GM23338 (cell line): Measurements from ENCODE around the gene RGS3. TPM values are rescaled to one million over a fixed set of nuclear protein-coding genes. Genes with fewer than 3 reads are reported as not detected.

Source experiments
- ATAC-seq: fragments of 200-7000 bp; cut with Tn5 transposase; 3 replicates; pipeline ENCODE4 v1.9.1; 2020
- DNase-seq: peaks from one replicate; pipeline ENCODE4 v3.0.0-alpha.2; 2015; ENCODE audit warnings: low spot score
- H2AFZ ChIP-seq: fragments of 200-600 bp; sonication (generic); 2 replicates; pipeline ENCODE4 v1.8.0; 2016; ENCODE audit warnings: antibody characterized with exemption, mild to moderate bottlenecking, moderate library complexity
- H3F3A ChIP-seq: fragments of 200-600 bp; sonication (generic); replicated peaks from 2 replicates; pipeline ENCODE4 v1.8.0; 2017; ENCODE audit warnings: antibody characterized with exemption, mixed run types, low read depth
- H3K27ac ChIP-seq: fragments of 200-600 bp; sonication (generic); 2 replicates; pipeline ENCODE4 v1.6.1; 2016; ENCODE audit warnings: low read depth
- H3K27me3 ChIP-seq: fragments of 200-600 bp; sonication (generic); 2 replicates; pipeline ENCODE4 v1.8.0; 2016; ENCODE audit warnings: mild to moderate bottlenecking, mixed run types, moderate library complexity; ENCODE audit not compliant: insufficient read depth
- H3K36me3 ChIP-seq: fragments of 200-600 bp; sonication (generic); 2 replicates; pipeline ENCODE4 v1.8.0; 2016; ENCODE audit warnings: mild to moderate bottlenecking; ENCODE audit not compliant: insufficient read depth
- H3K4me1 ChIP-seq: fragments of 200-600 bp; sonication (generic); 2 replicates; pipeline ENCODE4 v1.8.0; 2016; ENCODE audit warnings: mild to moderate bottlenecking, moderate library complexity; ENCODE audit not compliant: insufficient read depth
- H3K4me2 ChIP-seq: fragments of 200-600 bp; sonication (generic); 2 replicates; pipeline ENCODE4 v1.7.1; 2017; ENCODE audit warnings: mixed run types
- H3K4me3 ChIP-seq: fragments of 200-600 bp; sonication (generic); 2 replicates; pipeline ENCODE4 v1.6.1; 2016; ENCODE audit warnings: mixed run types
- H3K79me2 ChIP-seq: fragments of 200-600 bp; sonication (generic); replicated peaks from 2 replicates; pipeline ENCODE4 v1.8.0; 2017; ENCODE audit warnings: mild to moderate bottlenecking; ENCODE audit not compliant: insufficient read depth
- H3K9me2 ChIP-seq: fragments of 200-600 bp; sonication (generic); 2 replicates; pipeline ENCODE4 v1.8.0; 2017; ENCODE audit not compliant: insufficient read depth
- H4K20me1 ChIP-seq: fragments of 200-600 bp; sonication (generic); replicated peaks from 2 replicates; pipeline ENCODE4 v1.8.0; 2017; ENCODE audit warnings: mild to moderate bottlenecking; ENCODE audit not compliant: insufficient read depth
- H3K27ac Mint-ChIP-seq: 2 replicates; pipeline ENCODE4 v1.8.0; 2020; ENCODE audit warnings: inconsistent platforms, mild to moderate bottlenecking, moderate library complexity, mixed read lengths
- H3K27me3 Mint-ChIP-seq: 3 replicates; pipeline ENCODE4 v1.8.0; 2022; ENCODE audit warnings: low read depth, mild to moderate bottlenecking, moderate library complexity, mixed read lengths, inconsistent platforms; ENCODE audit not compliant: insufficient read depth, poor library complexity
- H3K36me3 Mint-ChIP-seq: 3 replicates; pipeline ENCODE4 v1.8.0; 2021; ENCODE audit warnings: low read depth, mild to moderate bottlenecking, inconsistent platforms, moderate library complexity, mixed read lengths
- H3K4me1 Mint-ChIP-seq: 3 replicates; pipeline ENCODE4 v1.8.0; 2020; ENCODE audit warnings: mild to moderate bottlenecking, inconsistent platforms, mixed read lengths
- H3K4me3 Mint-ChIP-seq: 3 replicates; pipeline ENCODE4 v1.8.0; 2021; ENCODE audit warnings: moderate library complexity, mild to moderate bottlenecking, inconsistent platforms, mixed read lengths
- H3K9me3 Mint-ChIP-seq: 3 replicates; pipeline ENCODE4 v1.8.0; 2020; ENCODE audit warnings: moderate library complexity, mild to moderate bottlenecking, inconsistent platforms, mixed read lengths
- ETS1 ChIP-seq: IDR thresholded peaks from 2 replicates; pipeline ENCODE4 v1.6.1; 2016; ENCODE audit warnings: antibody characterized with exemption
- EZH2phosphoT487 ChIP-seq: fragments of 200-600 bp; sonication (generic); IDR thresholded peaks from one replicate; pipeline ENCODE4 v1.8.1; 2018; ENCODE audit warnings: antibody characterized with exemption; ENCODE audit not compliant: unreplicated experiment
- STAT1 ChIP-seq: IDR thresholded peaks from one replicate; pipeline ENCODE4 v1.6.1; 2016; ENCODE audit warnings: antibody characterized with exemption; ENCODE audit not compliant: unreplicated experiment
- polyA plus RNA-seq: library from polyadenylated mRNA; unstranded; fragments of >200 nt; fragmentation: Nextera tagmentation; extraction: Ambion mirVana; gene quantifications from 2 replicates; pipeline ENCODE4 v1.2.1, GENCODE V29; 2016
- total RNA-seq: library from RNA; depleted of rRNA; stranded (reverse); fragments of >200 nt; shearing (Covaris generic); gene quantifications from 2 replicates; pipeline ENCODE4 v1.2.3, GENCODE V29; 2014
- TF ChIP-seq, protein P1 (sequence below), 2 experiments: fragments of 200-600 bp in 1 of 2; sonication (generic) in 1 of 2; conservative IDR thresholded peaks; 2 replicates each; pipeline versions ENCODE4 v1.5.1 to v1.6.1; 2016 to 2017; ENCODE audit warnings: antibody characterized with exemption in 2 of 2, low read depth in 2 of 2, mild to moderate bottlenecking in 2 of 2, moderate library complexity in 1 of 2

RGS3 gene
- total and polyA plus RNA-seq, 2 experiments from 2014 or later: 14.2 to 24.3 TPM

- H3K27ac Mint-ChIP-seq: no peak overlapping the region
- Histone ChIP-seq H4K20me1 (no peaks in the 10 kb centered on the region), H2AFZ (no peak overlapping the region), H3K4me2 (no peak overlapping the region), H3K9me2 (no peaks in the 10 kb centered on the region), H3F3A (no peaks in the 10 kb centered on the region), H3K27ac (no peak overlapping the region), H3K27me3 (no peaks in the 10 kb centered on the region), H3K79me2 (no peaks in the 10 kb centered on the region), H3K36me3 (no peaks in the 10 kb centered on the region), H3K4me1 (peaks cover 20% of the 10 kb centered on the region), H3K4me3 (no peak overlapping the region)
- H3K9me3 Mint-ChIP-seq: no peaks in the 10 kb centered on the region
- DNase-seq (no peak), ATAC-seq (no peak)
- peaks cover 8% of the 10 kb centered on the region for H3K27me3 Mint-ChIP-seq
- H3K4me1 Mint-ChIP-seq: peaks cover 35% of the 10 kb centered on the region
- no peaks in the 10 kb centered on the region for H3K36me3 Mint-ChIP-seq
- no peak overlapping the region for H3K4me3 Mint-ChIP-seq
- TF ChIP-seq STAT1 (no peak), EZH2phosphoT487 (no peak)
- TF ChIP-seq, protein P1, sequence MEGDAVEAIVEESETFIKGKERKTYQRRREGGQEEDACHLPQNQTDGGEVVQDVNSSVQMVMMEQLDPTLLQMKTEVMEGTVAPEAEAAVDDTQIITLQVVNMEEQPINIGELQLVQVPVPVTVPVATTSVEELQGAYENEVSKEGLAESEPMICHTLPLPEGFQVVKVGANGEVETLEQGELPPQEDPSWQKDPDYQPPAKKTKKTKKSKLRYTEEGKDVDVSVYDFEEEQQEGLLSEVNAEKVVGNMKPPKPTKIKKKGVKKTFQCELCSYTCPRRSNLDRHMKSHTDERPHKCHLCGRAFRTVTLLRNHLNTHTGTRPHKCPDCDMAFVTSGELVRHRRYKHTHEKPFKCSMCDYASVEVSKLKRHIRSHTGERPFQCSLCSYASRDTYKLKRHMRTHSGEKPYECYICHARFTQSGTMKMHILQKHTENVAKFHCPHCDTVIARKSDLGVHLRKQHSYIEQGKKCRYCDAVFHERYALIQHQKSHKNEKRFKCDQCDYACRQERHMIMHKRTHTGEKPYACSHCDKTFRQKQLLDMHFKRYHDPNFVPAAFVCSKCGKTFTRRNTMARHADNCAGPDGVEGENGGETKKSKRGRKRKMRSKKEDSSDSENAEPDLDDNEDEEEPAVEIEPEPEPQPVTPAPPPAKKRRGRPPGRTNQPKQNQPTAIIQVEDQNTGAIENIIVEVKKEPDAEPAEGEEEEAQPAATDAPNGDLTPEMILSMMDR (conservative IDR thresholded peaks at IDR 0.05; ENCODE audit: low read depth in 2 of 2): no peak
Observed at GRCh38 chr9:113608082-113608685, 144.7 kb downstream of the RGS3 start.

GRCh38 chr9:113609562-113610318, 146.2 kb downstream of the RGS3 start:
- no peak overlapping the region for H3K4me3 ChIP-seq
- H3K9me2 ChIP-seq: no peaks in the 10 kb centered on the region
- no peaks in the 10 kb centered on the region for H3K79me2 ChIP-seq
- TF ChIP-seq EZH2phosphoT487: no peak
- 0 out of 2 replicates have a peak, but pooled peaks have one; percentile 29 for TF ChIP-seq ETS1
- peaks cover 24% of the 10 kb centered on the region for H3K4me1 Mint-ChIP-seq
- H2AFZ ChIP-seq: peak overlapping the region; percentile 90
- H3K27me3 ChIP-seq: no peaks in the 10 kb centered on the region
- no peaks in the 10 kb centered on the region for H3K9me3 Mint-ChIP-seq
- peak overlapping the region; percentile 85 for H3K27ac Mint-ChIP-seq
- DNase-seq: peak; percentile 81
- no peaks in the 10 kb centered on the region for H3K36me3 ChIP-seq
- peak overlapping the region; percentile 4; the same call in 1 of the 3 replicates for H3K4me3 Mint-ChIP-seq
- no peaks in the 10 kb centered on the region for H3F3A ChIP-seq
- H3K4me2 ChIP-seq: peak overlapping the region; percentile 65
- peak overlapping the region; percentile 85 for H3K27ac ChIP-seq
- H3K27me3 Mint-ChIP-seq: peaks cover 8% of the 10 kb centered on the region
- ATAC-seq: peak; percentile 85
- no peaks in the 10 kb centered on the region for H4K20me1 ChIP-seq
- H3K4me1 ChIP-seq: peaks cover 20% of the 10 kb centered on the region
- H3K36me3 Mint-ChIP-seq: no peaks in the 10 kb centered on the region
